Duodenal mucosa (tissue), 2 donors: ENCODE results near the gene USP47.
A peak's percentile ranks its signal among the peaks of the same experiment; 100 is the strongest.

Source experiments
- H3K27ac ChIP-seq: one replicate; pipeline ENCODE4 v1.7.0; 2013; ENCODE audit warnings: low read depth, low read length
- H3K27me3 ChIP-seq, 2 donors: one replicate each; pipeline ENCODE4 v1.7.0; 2013; ENCODE audit warnings: low read length in 2 of 2, control low read depth in 1 of 2; ENCODE audit not compliant: insufficient read depth in 2 of 2, control insufficient read depth in 1 of 2
- H3K36me3 ChIP-seq, 2 donors: one replicate each; pipeline ENCODE4 v1.7.0; 2013; ENCODE audit warnings: low read length in 2 of 2, control low read depth in 1 of 2; ENCODE audit not compliant: insufficient read depth in 2 of 2, control insufficient read depth in 1 of 2
- H3K4me1 ChIP-seq, 2 donors: one replicate each; pipeline ENCODE4 v1.7.0; 2013; ENCODE audit warnings: low read length in 2 of 2, control low read depth in 1 of 2; ENCODE audit not compliant: insufficient read depth in 2 of 2, control insufficient read depth in 1 of 2
- H3K4me3 ChIP-seq, 2 donors: one replicate each; pipeline ENCODE4 v1.7.0; 2013; ENCODE audit warnings: low read length in 2 of 2, low read depth in 1 of 2
- H3K9ac ChIP-seq, 2 donors: one replicate each; pipeline ENCODE4 v1.7.0; 2013; ENCODE audit warnings: low read length in 2 of 2, low read depth in 1 of 2
- H3K9me3 ChIP-seq, 2 donors: one replicate each; pipeline ENCODE4 v1.7.0; 2013; ENCODE audit warnings: low read length in 2 of 2, control low read depth in 1 of 2; ENCODE audit not compliant: control insufficient read depth in 1 of 2

The USP47 gene

GRCh38 chr11:11845551-11845950 lies 3.8 kb downstream of the USP47 start:
- peak overlapping the region in 1 of 2 donors; percentile 74 for H3K4me3 ChIP-seq
- no peaks in the 10 kb centered on the region for H3K36me3 ChIP-seq
- H3K9ac ChIP-seq = no peak overlapping the region
- no peak overlapping the region for H3K27ac ChIP-seq
- no peaks in the 10 kb centered on the region for H3K9me3 ChIP-seq
- H3K4me1 ChIP-seq = peaks cover 34 to 41% of the 10 kb centered on the region in 2 donors
- no peaks in the 10 kb centered on the region for H3K27me3 ChIP-seq

- no peaks in the 10 kb centered on the region for H3K9me3 ChIP-seq
- H3K4me1 ChIP-seq = peaks cover 34 to 35% of the 10 kb centered on the region in 2 donors
- no peak overlapping the region for H3K4me3 ChIP-seq
- H3K36me3 ChIP-seq = no peaks in the 10 kb centered on the region
- no peak overlapping the region for H3K9ac ChIP-seq
- H3K27ac ChIP-seq = no peak overlapping the region
- no peaks in the 10 kb centered on the region for H3K27me3 ChIP-seq
These were observed 5.3 kb downstream of the USP47 start for GRCh38 chr11:11847082-11847481.

GRCh38 chr11:11848891-11849746 lies 7.3 kb downstream of the USP47 start:
- Histone ChIP-seq H3K4me1 (peaks cover 24 to 32% of the 10 kb centered on the region in 2 donors), H3K27ac (no peak overlapping the region), H3K4me3 (no peak overlapping the region), H3K9ac (no peak overlapping the region), H3K36me3 (no peaks in the 10 kb centered on the region), H3K27me3 (no peaks in the 10 kb centered on the region), H3K9me3 (no peaks in the 10 kb centered on the region)

GRCh38 chr11:11850668-11851067 lies 8.9 kb downstream of the USP47 start:
- H3K9me3 ChIP-seq = no peaks in the 10 kb centered on the region
- no peak overlapping the region for H3K27ac ChIP-seq
- H3K27me3 ChIP-seq = no peaks in the 10 kb centered on the region
- H3K36me3 ChIP-seq = no peaks in the 10 kb centered on the region
- peaks cover 8 to 16% of the 10 kb centered on the region in 2 donors for H3K4me1 ChIP-seq
- no peak overlapping the region for H3K4me3 ChIP-seq
- H3K9ac ChIP-seq = no peak overlapping the region

- H3K9ac ChIP-seq = no peak overlapping the region
- H3K9me3 ChIP-seq = no peaks in the 10 kb centered on the region
- no peaks in the 10 kb centered on the region for H3K36me3 ChIP-seq
- no peaks in the 10 kb centered on the region for H3K27me3 ChIP-seq
- H3K4me3 ChIP-seq = no peak overlapping the region
- H3K27ac ChIP-seq = no peak overlapping the region
- peaks cover 0 to 27% of the 10 kb centered on the region in 2 donors for H3K4me1 ChIP-seq
These were observed 14.9 kb downstream of the USP47 start for GRCh38 chr11:11856638-11857037.

- peak overlapping the region in 1 of 2 donors; percentile 18 for H3K4me3 ChIP-seq
- no peaks in the 10 kb centered on the region for H3K27me3 ChIP-seq
- peak overlapping the region in 1 of 2 donors; percentile 5 for H3K9ac ChIP-seq
- H3K4me1 ChIP-seq = peaks cover 0 to 27% of the 10 kb centered on the region in 2 donors
- no peaks in the 10 kb centered on the region for H3K9me3 ChIP-seq
- no peak overlapping the region for H3K27ac ChIP-seq
- H3K36me3 ChIP-seq = no peaks in the 10 kb centered on the region
These were observed 16.0 kb downstream of the USP47 start for GRCh38 chr11:11857769-11858168.

- Histone ChIP-seq H3K4me3 (no peak overlapping the region), H3K36me3 (no peaks in the 10 kb centered on the region), H3K9me3 (no peaks in the 10 kb centered on the region), H3K4me1 (peaks cover 0 to 27% of the 10 kb centered on the region in 2 donors), H3K27me3 (no peaks in the 10 kb centered on the region), H3K27ac (no peak overlapping the region), H3K9ac (no peak overlapping the region)
These were observed 16.9 kb downstream of the USP47 start for GRCh38 chr11:11858676-11859075.

GRCh38 chr11:11860103-11860979 lies 18.6 kb downstream of the USP47 start:
- no peaks in the 10 kb centered on the region for H3K36me3 ChIP-seq
- no peak overlapping the region for H3K9ac ChIP-seq
- H3K4me1 ChIP-seq = peaks cover 0 to 31% of the 10 kb centered on the region in 2 donors
- H3K4me3 ChIP-seq = no peak overlapping the region
- no peak overlapping the region for H3K27ac ChIP-seq
- H3K27me3 ChIP-seq = no peaks in the 10 kb centered on the region
- H3K9me3 ChIP-seq = no peaks in the 10 kb centered on the region

- Histone ChIP-seq H3K4me1 (peaks cover 0 to 21% of the 10 kb centered on the region in 2 donors), H3K27me3 (no peaks in the 10 kb centered on the region), H3K36me3 (no peaks in the 10 kb centered on the region), H3K9ac (no peak overlapping the region), H3K9me3 (no peaks in the 10 kb centered on the region), H3K4me3 (no peak overlapping the region), H3K27ac (no peak overlapping the region)
These were observed 21.2 kb downstream of the USP47 start for GRCh38 chr11:11862999-11863398.

- Histone ChIP-seq H3K4me1 (peaks cover 0 to 12% of the 10 kb centered on the region in 2 donors), H3K9ac (no peak overlapping the region), H3K36me3 (no peaks in the 10 kb centered on the region), H3K27ac (no peak overlapping the region), H3K4me3 (no peak overlapping the region), H3K27me3 (no peaks in the 10 kb centered on the region), H3K9me3 (no peaks in the 10 kb centered on the region)
These were observed 22.6 kb downstream of the USP47 start for GRCh38 chr11:11864332-11864731.
